Activated CD4-positive, CD25-positive, alpha-beta regulatory T cell treated with anti-CD3 and anti-CD28 coated beads, Interleukin-2, amount 50 U/mL, for 16 hours (primary cell): ENCODE results near the gene PARD6B.
A peak's percentile ranks its signal among the peaks of the same experiment; 100 is the strongest.
"Not testable (repeated sequence)": the region's sequence is repeated elsewhere in the genome, so short reads cannot be mapped to it uniquely, and the experiment has no call there.

Source experiments
- DNase-seq: peaks from one replicate; pipeline ENCODE4 v3.0.0-alpha.2; 2020; ENCODE audit warnings: low read depth, low spot score

PARD6B gene, protein sequence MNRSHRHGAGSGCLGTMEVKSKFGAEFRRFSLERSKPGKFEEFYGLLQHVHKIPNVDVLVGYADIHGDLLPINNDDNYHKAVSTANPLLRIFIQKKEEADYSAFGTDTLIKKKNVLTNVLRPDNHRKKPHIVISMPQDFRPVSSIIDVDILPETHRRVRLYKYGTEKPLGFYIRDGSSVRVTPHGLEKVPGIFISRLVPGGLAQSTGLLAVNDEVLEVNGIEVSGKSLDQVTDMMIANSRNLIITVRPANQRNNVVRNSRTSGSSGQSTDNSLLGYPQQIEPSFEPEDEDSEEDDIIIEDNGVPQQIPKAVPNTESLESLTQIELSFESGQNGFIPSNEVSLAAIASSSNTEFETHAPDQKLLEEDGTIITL

GRCh38 chr20:50731055-50731929, at the start of gene PARD6B:
Gene PARD6B, plus strand, starts transcription at chr20:50731580. Its CDS starts 207 bp downstream, at chr20:50731787.
- DNase-seq, result peak; percentile 100

DNA sequence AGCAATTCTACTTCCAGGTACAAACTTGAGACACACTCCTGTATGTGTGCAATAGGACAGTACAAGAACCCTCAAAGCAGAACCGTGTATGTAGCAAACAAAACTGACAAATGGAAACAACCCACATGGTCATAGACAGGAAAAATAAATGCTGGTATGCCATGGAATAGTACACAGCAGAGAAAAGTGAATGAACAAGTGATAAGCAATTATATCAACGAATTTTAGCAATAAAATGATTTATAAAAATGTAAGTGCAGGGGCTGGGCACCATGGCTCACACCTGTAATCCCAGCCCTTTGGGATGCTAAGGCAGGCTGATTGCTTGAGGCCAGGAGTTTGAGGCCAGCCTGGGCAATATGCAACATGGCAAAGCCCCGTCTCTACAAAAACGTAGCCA, 49.3 kb upstream of the PARD6B start:
- DNase-seq, result no peak

DNA sequence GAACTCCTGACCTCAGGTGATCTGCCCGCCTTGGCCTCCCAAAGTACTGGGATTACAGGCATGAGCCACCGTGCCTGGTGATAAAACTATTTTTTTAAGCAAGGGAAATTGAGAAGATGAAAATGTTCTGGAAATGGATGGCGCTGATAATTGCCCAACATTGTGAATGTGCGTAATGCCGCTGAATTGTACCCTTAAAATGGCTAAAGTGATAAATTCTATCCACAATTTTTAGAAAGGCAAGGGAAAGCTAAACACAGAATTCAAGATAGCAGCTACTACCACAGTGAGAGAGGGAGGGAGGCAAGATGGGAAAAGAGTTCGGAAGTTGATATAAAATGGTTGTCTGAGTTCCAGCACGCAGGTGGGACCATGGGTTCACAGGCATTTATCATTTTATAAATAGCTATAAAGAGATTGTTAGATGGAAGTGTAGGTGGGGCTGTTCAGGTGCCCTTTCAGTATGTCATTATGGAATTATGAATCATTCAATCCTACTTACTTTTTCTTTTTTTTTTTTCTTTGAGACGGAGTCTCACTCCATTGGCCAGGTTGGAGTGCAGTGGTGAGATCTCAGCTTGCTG, 48.3 kb upstream of the PARD6B start:
- no peak for DNase-seq

GRCh38 chr20:50683570-50683969, 47.8 kb upstream of the PARD6B start:
- DNase-seq, result no peak

DNA sequence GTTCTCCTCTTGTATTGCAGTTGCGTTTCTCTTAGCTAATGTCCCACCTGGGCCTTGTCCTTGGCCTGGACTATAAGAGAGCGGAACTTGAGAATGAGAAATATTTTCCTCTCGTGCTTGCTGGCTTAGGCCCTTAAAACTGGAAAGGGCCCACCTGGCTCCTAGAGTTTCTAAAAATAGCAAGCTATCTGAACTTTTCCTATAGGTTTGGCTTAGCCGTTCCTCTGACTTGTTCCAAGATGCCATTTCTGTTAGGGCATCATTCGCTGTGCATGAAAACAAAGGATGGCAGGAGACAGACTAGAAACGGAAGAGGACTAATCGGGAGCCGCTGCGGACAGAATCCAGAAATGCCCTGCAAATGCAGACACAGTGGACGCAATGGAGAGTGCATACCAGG, 44.6 kb upstream of the PARD6B start:
- no peak for DNase-seq

GRCh38 chr20:50688256-50688975, 43.0 kb upstream of the PARD6B start:
- no peak for DNase-seq

GRCh38 chr20:50689864-50690649, 41.3 kb upstream of the PARD6B start:
- no peak for DNase-seq

DNA sequence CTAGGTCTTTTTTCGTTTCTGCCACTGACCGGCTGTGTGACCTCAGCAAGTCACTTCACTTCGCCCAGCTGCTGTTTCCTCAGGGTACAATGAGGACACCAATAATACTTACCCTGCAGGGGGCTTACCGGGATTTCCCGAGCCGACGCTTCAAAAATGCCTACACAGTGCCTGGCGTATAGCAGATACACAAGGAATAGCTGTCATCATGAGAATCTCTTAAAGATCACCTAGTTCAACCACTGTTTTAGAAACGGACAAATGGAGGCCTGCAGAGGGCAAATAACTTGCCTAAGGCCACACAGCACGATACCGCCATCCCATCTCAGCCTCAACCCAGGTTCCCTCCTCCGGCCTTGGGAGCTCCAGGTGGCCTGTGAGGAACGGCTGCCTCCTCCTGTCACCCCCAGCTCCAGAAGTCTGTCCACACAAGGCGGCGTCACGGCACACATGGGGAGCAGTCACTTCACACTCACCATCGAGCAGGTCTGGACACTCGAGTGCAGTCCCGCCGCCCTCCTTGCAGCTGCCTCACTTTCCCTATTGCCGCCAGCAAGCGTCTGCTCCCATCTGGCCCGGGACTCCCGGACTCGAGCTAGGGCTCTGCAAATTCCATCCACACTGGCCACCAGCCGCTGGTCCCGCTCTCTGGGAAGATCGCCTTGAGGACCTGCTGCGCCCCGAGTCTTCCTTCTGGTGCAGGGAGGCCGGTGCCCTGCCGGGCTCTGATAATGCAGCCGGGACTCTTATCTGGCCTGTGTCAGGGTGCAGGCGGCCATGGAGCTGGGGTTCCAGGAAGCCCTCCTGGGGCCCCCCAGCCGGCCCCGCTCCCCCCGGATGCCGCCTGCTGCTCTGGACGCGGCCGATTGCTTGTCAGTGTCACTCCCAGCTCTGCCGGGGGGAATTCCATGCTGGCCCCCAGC, 40.5 kb upstream of the PARD6B start, which contains the start of gene RIPOR3:
TSS of gene RIPOR3 (minus strand) at position 893 of the 923 bp plus-strand sequence. CDS start at position 479, 414 bp downstream.
- no peak for DNase-seq

DNA sequence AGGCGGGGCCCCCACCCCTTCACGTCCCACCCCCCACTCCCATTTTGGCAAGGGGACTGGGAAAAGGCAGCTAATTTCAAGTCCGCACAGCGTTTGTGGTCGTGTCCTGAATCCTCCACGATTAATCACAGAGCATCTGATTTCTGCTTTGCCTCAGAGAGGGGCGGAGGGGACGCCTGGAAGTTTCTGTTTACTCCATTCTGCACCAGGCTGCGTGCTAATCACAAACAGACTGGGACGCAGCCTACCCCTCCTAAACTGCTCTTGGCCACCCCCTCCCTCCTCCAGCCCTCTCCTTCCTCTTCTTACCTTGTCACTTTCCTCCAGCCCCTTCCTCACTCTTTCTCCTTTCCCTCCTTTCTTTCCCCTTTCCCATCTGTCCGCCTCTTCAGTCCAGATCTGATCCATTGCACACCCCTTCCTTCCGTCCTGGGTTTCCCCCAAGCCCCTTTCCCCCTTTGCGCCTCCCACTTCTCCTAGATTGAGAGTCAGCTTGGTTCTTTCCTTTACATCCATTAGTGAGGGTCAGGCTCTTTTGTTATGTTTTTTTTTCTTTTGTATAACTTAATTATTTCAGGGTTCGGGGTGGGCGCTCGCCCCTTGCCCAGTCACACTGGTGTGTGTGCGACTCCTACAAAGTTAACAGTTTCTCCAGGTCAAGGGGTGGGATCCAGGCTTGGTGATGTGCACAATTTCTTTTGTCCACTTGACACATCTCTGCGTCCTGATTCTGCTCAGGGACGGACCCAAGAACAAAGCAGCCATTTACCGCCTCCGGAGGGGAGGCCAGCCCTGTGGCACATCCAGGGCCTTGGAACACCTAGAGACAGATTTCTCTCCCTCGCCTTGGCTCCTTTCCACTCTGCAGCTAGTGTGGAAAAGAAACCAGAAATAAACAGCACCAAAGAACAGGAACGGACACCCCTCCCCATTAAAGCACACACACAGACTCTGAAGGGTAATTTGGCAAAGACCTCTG, 39.5 kb upstream of the PARD6B start:
- DNase-seq, result no peak

DNA sequence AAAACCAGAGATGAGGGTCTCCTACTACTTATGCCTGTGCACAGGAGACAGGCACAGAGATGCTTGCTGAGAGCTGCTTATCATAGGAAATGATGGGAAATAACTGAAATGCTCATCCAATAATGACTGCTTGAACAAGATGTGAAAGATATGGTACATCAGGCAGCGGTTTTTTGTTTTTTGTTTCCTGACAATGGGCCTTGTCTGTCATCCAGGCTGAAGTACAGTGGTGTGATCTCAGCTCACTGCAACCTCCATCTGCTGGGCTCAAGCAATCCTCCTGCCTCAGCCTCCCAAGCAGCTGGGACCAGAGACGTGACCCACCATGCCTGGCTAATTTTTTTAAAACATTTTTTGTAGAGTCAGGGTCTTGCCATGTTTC, 38.8 kb upstream of the PARD6B start:
- DNase-seq, result no peak

- no peak for DNase-seq
Observed at GRCh38 chr20:50693001-50693400, 38.4 kb upstream of the PARD6B start.

- no peak for DNase-seq
Observed at GRCh38 chr20:50694379-50695134, 36.8 kb upstream of the PARD6B start.

GRCh38 chr20:50695135-50695872, 36.1 kb upstream of the PARD6B start:
- DNase-seq, result no peak

DNA sequence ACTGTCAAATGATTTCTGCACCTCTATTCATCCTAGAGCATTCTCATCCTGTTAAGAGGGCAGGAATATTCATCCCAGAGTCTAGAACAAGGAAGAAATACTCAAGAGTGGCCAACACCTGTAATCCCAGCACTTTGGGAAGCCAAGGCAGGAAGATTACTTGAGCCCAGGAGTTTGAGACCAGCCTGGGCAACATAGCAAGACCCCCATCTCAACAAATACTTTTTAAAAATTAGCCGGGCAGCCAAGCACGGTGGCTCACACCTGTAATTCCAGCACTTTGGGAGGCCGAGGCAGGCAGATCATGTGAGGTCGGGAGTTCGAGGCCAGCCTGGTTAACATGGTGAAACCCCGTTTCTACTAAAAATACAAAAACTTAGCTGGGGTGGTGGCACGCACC, 33.1 kb upstream of the PARD6B start:
- DNase-seq, result not testable (repeated sequence)

DNA sequence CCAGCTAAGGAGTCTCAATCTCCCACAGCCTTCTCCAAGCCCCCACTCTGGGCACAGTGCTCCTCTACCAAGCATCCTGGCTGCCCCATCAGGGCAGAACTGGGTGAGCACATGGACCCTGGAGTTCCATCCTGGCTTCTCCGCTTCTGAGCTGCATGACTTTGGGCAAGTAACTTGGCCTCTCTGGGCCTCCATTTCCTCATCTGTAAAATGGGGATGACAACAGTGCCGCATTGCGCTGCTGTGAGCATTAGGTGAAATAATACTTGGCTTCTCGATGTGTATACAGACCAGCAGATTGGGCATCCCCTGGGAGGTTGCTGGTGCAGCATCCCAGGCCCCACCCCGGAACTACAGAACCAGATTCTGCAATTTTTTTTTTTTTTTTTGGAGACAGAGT, 31.7 kb upstream of the PARD6B start:
- no peak for DNase-seq

DNA sequence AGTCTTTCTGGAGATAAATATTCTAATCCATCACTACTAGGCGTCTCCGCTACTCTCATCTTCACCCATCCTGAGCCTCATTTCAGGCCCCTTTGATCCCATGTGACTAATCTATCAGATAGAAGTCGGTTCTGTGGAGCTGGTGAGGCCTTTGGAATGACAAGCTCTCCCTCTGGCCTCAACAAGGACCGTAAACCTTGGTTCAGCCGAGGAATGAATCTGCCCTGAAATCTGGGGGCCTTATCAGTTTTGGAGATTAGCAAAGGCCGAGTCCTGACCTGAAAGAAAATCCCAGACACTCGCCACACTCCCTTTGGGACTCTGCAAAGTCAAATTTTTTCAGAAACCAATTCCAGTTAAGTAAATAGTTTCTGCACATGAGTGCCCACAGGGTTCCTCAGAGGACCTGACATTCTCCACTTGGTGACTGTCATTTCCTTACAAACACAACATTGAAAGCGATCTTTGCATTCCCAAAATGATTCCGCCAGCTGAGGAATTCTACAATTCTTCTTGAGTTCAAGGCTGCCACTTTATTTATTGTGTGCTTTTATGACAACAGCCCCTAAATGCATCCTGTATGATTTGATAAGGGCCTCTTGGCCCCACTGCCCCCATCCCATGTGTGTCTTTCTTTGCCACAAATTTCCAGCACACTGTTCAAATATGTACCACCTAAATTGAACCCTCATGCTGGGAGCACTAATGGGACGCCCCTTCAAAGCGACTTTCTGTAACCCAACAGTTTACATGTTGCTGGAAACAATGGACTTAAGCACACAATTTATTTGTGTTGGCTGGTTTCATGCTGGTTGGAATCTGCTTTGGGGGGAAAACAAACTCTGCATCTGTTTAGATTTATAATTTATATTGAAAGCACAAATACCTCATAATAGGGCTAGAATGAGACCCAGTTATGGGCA, 30.1 kb upstream of the PARD6B start:
- DNase-seq, result no peak
